ENCODE data around the gene BBS2. TPM values are rescaled to one million over a fixed set of nuclear protein-coding genes. Genes with fewer than 3 reads are reported as not detected.

The BBS2 gene, protein sequence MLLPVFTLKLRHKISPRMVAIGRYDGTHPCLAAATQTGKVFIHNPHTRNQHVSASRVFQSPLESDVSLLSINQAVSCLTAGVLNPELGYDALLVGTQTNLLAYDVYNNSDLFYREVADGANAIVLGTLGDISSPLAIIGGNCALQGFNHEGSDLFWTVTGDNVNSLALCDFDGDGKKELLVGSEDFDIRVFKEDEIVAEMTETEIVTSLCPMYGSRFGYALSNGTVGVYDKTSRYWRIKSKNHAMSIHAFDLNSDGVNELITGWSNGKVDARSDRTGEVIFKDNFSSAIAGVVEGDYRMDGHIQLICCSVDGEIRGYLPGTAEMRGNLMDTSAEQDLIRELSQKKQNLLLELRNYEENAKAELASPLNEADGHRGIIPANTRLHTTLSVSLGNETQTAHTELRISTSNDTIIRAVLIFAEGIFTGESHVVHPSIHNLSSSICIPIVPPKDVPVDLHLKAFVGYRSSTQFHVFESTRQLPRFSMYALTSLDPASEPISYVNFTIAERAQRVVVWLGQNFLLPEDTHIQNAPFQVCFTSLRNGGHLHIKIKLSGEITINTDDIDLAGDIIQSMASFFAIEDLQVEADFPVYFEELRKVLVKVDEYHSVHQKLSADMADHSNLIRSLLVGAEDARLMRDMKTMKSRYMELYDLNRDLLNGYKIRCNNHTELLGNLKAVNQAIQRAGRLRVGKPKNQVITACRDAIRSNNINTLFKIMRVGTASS
- 36.6 and 49.7 TPM in 2 replicates for polyA plus RNA-seq

DNA sequence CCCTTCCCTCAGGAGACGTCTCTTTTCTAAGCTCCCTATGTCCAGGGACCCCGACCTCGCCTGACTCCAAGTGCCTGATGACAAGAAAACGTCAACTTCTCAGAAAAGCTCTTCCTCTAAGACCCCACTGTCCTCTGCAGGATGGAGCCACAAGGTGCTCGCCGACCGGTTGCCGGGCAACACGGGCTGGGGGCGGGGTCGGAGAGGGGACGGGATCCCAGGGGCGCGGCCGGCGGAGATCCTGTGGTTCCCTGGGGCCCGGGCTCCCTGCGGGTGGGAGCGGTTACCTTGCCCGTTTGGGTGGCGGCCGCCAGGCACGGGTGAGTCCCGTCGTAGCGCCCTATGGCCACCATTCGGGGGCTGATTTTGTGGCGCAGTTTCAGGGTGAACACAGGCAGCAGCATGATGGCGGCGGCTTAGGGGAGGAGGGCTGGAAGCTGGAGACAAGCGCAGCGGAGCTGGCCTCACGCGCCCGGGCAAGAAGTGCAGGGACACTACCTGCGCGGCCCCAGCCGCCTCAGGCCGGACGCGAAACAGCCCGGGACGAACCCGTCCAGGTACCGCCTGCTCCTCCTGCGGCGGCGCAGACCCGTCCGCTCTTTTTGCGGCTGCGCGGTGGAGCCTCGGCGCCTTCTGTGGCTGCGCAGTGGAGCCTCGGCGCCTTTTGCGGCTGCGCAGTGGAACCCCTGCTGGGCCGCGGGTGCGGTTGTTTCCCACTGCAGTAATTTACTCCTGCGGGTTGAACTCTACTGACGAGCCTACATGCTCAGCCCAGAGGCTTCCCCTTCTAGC is at the start of gene BBS2:
Gene BBS2 (minus strand): TSS at position 566 of the 792 bp plus-strand sequence. CDS start 162 bp downstream, at position 404.

DNA sequence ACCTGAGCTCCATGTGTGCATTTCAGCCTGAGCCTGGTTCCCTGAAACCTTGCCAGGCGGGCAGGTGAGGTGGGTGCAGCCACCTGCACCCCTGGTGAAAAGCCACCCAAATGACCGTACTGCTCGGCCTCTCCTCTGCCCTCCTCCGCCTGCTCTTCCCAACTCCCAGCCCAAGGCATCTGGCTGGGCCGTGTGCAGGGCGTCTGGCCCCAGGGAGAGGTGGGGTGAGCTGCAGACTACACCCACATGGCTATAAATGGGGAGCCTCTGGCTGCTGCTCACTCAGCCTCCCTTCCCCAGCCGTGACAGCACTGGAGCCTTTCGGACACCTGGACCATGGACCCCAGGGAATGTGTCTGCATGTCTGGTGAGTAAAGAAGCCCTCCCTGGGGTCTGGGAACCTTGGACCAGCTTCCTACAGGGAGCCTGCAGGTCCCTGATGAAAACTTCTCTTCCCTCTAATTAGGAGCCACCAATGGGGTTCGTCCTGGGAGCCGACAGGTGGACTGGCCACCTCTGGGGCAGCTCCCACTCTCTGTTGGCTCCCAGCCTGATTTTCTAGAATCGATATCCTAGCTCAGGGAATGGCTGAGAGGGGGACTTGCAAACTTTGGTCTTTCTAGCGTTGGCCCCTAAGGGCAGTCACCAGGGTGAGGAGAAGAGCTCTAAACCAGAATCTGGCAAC is 45.1 kb upstream of the BBS2 start, which contains the start of gene MT4:
Gene MT4 (plus strand): TSS at position 281 of the 685 bp plus-strand sequence. CDS start 56 bp downstream, at position 337.

DNA sequence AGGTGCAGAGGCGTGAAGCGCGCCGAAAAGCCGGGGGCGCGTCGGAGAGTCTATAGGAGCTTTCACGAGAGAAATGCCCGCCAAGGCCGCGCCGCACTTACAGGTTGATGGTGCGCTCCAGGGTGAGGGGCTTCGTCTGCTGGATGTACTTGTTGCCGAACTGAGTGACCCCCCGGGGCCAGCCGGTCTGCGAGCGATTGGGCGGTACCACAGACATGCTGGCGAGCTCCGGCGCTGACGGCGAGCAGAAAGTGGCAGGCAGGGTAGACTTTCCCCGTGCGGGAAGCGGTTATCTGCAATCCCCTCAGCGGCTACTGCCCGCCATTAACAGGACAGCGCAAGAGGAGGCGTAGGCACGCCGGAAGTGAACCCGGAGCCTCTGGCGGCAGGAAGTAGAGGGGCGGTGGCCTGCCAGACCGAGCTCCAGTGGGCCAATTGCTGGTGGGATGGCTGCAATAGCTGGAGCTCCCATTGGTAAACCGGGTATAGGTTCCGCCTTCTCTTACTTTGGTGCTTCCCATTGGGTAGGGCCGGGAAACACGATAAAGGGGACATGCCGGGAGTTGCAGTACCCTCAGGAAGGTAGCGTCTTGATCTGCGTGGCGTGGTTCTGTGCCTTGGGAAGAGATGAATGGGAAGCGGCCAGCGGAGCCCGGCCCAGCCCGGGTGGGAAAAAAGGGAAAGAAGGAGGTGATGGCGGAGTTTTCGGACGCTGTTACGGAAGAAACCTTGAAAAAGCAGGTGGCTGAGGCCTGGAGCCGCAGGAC is 68.7 kb downstream of the BBS2 start, which contains the start of the genes NUDT21 and OGFOD1:
Gene NUDT21 (minus strand): TSS at position 347 of the 767 bp plus-strand sequence. CDS start 130 bp downstream, at position 217.
Gene OGFOD1 (plus strand): TSS at position 569 of the 767 bp plus-strand sequence. CDS start 59 bp downstream, at position 628.

Other genes with a start within 250 kb of the BBS2 start
- gene AMFR, start 94.5 kb downstream of the BBS2 start, polyA plus RNA-seq, result 42.6 and 42.7 TPM in 2 replicates
- gene NUDT21, start 68.7 kb downstream of the BBS2 start, polyA plus RNA-seq, result 37.6 and 46.9 TPM in 2 replicates
- 12.3 and 25.2 TPM in 2 replicates for gene OGFOD1, start 68.5 kb downstream of the BBS2 start, polyA plus RNA-seq
- gene MT4, start 45.0 kb upstream of the BBS2 start, polyA plus RNA-seq, result not detected in 2 replicates
- 349 and 352 TPM in 2 replicates for gene MT3, start 69.5 kb upstream of the BBS2 start, polyA plus RNA-seq
- 58.8 and 63.5 TPM in 2 replicates for gene MT2A, start 88.6 kb upstream of the BBS2 start, polyA plus RNA-seq
- 34.2 and 49.3 TPM in 2 replicates for gene MT1E, start 105.8 kb upstream of the BBS2 start, polyA plus RNA-seq
- 3.7 and 6.7 TPM in 2 replicates for gene MT1M, start 112.6 kb upstream of the BBS2 start, polyA plus RNA-seq
- gene MT1A, start 118.6 kb upstream of the BBS2 start, polyA plus RNA-seq, result 3.5 TPM in 1 of 2 replicates, not detected in the other
- gene MT1B, start 131.9 kb upstream of the BBS2 start, polyA plus RNA-seq, result not detected in 2 replicates
- 3.5 and 4.8 TPM in 2 replicates for gene MT1F, start 137.9 kb upstream of the BBS2 start, polyA plus RNA-seq
- gene MT1G, start 148.0 kb upstream of the BBS2 start, polyA plus RNA-seq, result 8.2 and 9.3 TPM in 2 replicates
- gene MT1H, start 149.8 kb upstream of the BBS2 start, polyA plus RNA-seq, result not detected in 2 replicates
- gene MT1X, start 162.4 kb upstream of the BBS2 start, polyA plus RNA-seq, result 397 and 562 TPM in 2 replicates
- 395 and 529 TPM in 2 replicates for gene NUP93, start 210.1 kb upstream of the BBS2 start, polyA plus RNA-seq

Measured in Purkinje cell (primary cell).